Caki2 (cell line): ENCODE results near the gene STX5. TPM values are rescaled to one million over a fixed set of nuclear protein-coding genes. Genes with fewer than 3 reads are reported as not detected.
A peak's percentile ranks its signal among the peaks of the same experiment; 100 is the strongest.
"Not testable (repeated sequence)": the region's sequence is repeated elsewhere in the genome, so short reads cannot be mapped to it uniquely, and the experiment has no call there.

Experiments used
- DNase-seq: peaks from one replicate; pipeline ENCODE4 v3.0.0-alpha.2; 2015; ENCODE audit warnings: low read depth
- in situ Hi-C: cut with HindIII; loops from 2 replicates; pipeline ENCODE4 v1.10.0; 2016; ENCODE audit warnings: low sequenced_read_pairs, low pct_unique_long_range_greater_than_20kb, mixed read lengths
- total RNA-seq: library from RNA; depleted of rRNA; stranded (reverse); fragments of >200 nt; shearing (Covaris generic); gene quantifications from 2 replicates; pipeline ENCODE4 v1.2.3, GENCODE V29; 2014; ENCODE audit warnings: low replicate concordance; rRNA removed

STX5 gene
- total RNA-seq, result 29.6 and 39.5 TPM in 2 replicates

- peak; percentile 95 for DNase-seq
- in situ Hi-C loops, result no loop called here
These were observed at the start of gene STX5 for GRCh38 chr11:62831520-62832335. Gene STX5, minus strand, starts transcription at chr11:62832051. Its CDS starts 808 bp downstream, at chr11:62831243.

DNA sequence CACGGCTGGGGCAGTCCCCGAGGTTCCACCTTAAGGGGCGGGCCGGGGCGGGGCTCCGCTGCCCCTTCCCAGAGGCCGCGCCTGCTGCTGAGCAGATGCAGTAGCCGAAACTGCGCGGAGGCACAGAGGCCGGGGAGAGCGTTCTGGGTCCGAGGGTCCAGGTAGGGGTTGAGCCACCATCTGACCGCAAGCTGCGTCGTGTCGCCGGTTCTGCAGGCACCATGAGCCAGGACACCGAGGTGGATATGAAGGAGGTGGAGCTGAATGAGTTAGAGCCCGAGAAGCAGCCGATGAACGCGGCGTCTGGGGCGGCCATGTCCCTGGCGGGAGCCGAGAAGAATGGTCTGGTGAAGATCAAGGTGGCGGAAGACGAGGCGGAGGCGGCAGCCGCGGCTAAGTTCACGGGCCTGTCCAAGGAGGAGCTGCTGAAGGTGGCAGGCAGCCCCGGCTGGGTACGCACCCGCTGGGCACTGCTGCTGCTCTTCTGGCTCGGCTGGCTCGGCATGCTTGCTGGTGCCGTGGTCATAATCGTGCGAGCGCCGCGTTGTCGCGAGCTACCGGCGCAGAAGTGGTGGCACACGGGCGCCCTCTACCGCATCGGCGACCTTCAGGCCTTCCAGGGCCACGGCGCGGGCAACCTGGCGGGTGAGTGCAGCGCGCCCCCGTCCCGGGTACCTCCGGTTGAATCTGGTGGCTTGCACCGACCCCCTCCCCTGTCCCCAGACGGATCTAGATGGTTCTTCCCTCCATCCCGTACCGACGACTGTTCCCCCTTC is 49.1 kb upstream of the STX5 start, which contains the start of gene SLC3A2:
TSS of gene SLC3A2 (plus strand) at position 94 of the 776 bp plus-strand sequence. CDS start at position 222, 128 bp downstream.
- DNase-seq, result peak; percentile 83
- in situ Hi-C loops, result no loop called here

DNA sequence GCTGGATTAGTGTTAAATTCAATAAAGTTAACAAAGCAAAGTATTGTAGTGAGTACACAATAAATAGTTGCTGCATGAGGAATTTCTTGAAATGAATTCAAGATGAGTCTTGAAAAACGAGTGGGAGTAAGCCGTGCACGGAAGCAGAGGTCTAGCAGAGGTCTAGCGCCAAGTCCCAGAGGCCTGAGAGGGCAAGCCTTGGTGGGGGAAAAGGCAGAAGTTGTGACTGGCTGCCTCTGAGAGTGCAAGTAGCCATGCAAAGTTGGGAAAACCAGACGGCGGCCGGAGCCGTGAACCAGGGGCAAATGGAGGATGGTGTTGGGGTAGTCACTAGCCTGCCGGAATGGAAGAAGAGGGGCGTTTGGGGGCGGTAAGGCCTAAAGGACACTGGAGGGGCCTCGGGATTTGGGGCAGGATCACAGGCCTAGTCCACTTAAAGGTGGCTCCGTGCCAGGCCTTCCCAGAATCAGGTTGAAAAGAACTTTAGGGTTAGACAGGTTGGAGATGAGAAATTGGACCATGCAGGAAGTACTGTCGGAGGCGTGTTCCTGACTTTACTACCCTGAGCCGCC is 48.5 kb upstream of the STX5 start:
- in situ Hi-C loops, result no loop called here
- DNase-seq, result no peak

DNA sequence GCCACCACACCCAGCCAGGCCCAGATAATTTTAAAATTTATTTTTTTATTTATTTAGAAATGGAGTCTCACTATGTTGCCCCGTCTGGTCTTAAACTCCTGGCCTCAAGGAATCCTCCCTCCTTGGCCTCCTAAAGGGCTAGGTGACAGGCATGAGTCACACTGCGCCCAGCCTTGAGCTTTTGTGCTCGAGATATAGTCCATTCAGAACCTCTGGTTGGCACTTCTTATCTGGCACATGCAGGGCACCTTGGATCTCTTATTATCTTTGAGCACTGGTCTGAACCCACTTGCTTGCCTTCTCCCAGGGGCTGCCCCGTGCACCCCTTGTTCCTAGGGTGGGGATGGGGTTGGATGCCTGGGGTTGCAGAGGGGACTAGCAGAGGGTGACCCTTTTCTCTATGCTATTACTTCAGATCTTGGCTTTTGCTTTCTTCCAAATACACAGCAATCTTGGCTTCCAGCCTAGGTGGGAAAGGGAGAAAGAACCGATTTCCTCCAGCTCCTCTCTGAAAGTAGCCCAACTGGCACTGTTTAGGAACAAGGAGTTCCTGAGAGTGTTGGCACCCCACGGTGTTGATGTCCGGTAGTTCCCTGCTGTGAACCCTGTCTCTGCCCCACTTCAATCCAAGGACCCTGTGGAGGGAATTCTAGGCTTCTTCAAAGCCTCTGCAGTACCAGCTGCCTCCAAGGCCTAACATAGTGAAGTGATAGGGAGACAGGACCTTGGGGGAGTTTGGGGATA is 47.6 kb upstream of the STX5 start:
- DNase-seq, result no peak
- in situ Hi-C loops, result no loop called here

DNA sequence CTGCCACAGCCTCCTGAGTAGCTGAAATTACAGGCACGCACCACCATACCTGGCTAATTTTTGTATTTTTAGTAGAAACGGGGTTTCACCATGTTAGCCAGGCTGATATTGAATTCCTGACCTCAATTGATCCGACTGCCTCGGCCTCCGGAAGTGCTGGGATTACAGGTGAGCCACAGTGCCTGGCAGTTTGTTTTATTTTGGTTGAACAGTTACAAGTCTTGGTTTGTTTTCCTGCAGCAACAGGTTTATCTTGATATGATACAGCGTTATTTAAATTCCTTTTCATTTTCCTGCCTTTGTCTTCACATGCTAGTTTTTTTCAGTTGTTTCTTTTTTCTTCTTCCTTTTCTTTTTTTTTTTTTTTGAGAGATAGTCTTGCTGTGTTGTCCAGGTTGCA is 44.9 kb upstream of the STX5 start:
- in situ Hi-C loops, result no loop called here
- no peak for DNase-seq

GRCh38 chr11:62875698-62876478 is 44.0 kb upstream of the STX5 start:
- in situ Hi-C loops, result no loop called here
- no peak for DNase-seq

DNA sequence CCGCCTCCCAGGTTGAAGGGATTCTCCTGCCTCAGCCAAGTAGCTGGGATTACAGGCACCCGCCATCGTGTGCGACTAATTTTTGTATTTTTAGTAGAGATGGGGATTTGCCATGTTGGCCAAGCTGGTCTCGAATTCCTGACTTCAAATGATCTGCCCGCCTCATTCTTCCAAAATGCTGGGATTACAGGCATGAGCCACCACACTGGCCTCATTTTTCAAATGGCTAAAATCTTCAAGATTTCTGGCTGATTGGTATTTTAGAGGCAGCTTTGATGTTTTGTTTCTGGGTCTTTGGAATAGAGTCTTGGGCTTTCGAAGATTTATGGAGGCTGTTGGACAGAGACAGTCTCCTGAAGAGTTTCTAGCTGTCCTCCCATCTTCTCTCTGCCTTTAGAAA is 43.0 kb upstream of the STX5 start:
- no peak for DNase-seq
- in situ Hi-C loops, result no loop called here

DNA sequence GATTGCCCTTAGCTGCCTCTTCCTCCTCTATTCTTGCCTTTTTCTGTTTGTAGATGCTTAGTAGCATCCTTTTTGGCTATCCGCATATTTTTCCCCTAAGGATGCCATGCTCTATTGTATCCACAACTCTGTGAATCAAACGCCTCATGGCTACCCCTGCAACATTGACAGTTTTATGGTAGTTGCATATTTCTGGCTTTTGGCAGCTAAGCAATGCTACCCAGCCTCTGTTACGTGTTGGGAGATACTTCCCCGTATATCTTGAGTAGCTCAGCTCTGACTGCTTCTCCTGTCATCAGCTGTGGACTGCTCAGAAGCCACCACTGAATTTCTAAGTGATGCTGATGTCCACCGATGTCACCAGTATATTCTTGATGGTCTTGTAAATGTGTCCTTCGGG is 33.8 kb upstream of the STX5 start:
- in situ Hi-C loops, result no loop called here
- no peak for DNase-seq

- in situ Hi-C loops, result no loop called here
- DNase-seq, result no peak
These were observed 32.0 kb upstream of the STX5 start for GRCh38 chr11:62863687-62864335.

DNA sequence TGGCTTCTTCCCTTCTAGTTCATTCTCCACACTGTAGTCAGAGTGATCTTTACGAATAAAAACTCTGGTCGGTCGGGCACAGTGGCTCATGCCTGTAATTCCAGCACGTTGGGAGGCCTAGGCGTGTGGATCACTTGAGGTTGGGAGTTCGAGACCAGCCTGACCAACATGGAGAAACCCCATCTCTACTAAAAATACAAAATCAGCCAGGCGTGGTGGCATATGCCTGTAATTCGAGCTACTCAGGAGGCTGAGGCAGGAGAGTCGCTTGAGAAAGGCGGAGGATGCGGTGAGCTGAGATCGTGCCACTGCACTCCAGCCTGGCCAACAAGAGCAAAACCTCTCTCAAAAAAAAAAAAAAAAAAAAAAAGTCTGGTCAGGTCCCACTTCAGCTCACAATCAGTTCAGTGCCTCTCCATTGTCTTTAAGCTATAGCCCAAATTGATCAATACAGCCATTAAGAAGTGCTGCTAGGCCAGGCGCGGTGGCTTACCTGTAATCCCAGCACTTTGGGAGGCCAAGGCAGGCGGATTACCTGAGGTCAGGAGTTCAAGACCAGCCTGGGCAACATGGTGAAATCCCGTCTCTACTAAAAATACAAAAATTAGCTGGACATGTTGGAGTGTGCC is 29.8 kb upstream of the STX5 start:
- DNase-seq, in situ Hi-C loops: not testable (repeated sequence)

DNA sequence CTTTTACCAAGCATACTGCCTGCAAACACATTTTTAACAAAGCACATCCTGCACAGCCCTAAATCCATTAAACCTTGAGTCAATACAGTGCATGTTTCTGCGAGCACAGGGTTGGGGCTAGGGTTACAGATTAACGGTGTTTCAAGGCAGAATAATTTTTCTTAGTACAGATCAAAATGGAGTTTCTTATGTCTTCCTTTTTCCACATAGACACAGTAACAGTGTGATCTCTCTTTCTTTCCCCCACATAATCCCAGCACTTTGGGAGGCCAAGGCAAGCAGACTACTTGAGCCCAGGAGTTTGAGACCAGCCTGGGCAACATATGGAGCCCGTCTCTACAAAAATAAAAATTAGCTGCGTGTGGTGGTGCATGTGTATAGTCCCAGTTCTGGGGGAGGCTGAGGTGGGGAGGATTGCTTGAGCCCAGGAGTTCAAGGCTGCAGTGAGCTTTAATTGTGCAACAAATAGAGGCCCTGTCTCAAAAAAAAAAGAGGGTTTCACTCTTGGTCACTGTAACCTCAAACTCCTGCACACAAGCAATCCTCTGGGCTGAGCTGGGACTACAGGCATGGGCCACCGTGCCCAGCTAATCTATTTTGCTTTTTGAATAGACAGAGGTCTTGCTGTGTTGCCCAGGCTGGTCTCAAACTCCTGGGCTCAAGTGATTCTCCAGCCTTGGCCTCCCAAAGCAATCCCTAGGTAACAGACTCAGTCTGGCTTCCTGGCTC is 29.1 kb upstream of the STX5 start:
- in situ Hi-C loops, result no loop called here

DNA sequence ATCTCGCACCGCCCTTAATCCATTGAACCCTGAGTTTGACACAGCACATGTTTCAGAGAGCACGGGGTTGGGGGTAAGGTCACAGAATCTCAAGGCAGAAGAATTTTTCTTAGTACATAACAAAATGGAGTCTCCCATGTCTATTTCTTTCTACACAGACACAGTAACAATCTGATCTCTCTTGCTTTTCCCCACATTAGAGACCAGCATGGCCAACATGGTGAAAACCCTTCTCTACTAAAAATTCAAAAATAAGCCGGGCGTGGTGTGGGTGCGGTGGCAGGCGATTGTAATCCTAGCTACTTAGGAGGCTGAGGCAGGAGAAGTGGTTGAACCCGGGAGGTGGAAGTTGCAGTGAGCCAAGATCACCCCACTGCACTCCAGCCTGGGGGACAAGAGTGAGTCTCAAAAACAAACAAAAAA is 27.4 kb upstream of the STX5 start:
- in situ Hi-C loops, DNase-seq: not testable (repeated sequence)

More for the DNA sequence above, 29.1 kb upstream of the STX5 start:
- DNase-seq, result no peak

DNA sequence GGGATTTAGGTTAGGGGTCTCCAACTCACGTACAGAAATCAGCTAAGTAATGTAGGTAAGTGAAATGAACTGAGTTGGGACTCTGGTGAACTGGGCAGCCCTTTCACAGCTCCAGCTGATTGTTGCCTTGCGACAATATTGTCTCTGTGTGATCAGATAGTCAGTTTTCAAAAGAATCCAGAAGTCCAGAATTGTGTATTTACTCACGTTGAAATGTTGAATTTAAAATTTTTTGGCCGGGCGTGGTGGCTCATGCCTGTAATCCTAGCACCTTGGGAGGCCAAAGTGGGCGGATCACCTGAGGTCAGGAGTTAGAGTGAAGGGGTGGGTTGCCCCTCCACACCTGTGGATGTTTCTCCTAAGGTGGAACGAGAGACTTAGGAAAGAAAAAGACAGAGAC is 26.4 kb upstream of the STX5 start:
- in situ Hi-C loops, result no loop called here
- no peak for DNase-seq

- in situ Hi-C loops, result no loop called here
- DNase-seq, result no peak
These were observed 25.7 kb upstream of the STX5 start for GRCh38 chr11:62857541-62857982.

- no peak for DNase-seq
- in situ Hi-C loops, result no loop called here
These were observed 24.6 kb upstream of the STX5 start for GRCh38 chr11:62856333-62856895.
